GM23248 (cell line): ENCODE measurements around the gene TNRC6C.

Source experiments
- EZH2 ChIP-seq: fragments of 200-600 bp; sonication (generic); IDR thresholded peaks from 2 replicates; pipeline ENCODE4 v1.6.1; 2018; ENCODE audit warnings: antibody characterized with exemption, mild to moderate bottlenecking; ENCODE audit not compliant: insufficient read depth, poor library complexity, severe bottlenecking
- EZH2phosphoT487 ChIP-seq: fragments of 200-600 bp; sonication (generic); IDR thresholded peaks from 2 replicates; pipeline ENCODE4 v1.6.1; 2018; ENCODE audit warnings: antibody characterized with exemption, moderate library complexity, mild to moderate bottlenecking, low read depth; ENCODE audit not compliant: insufficient read depth

GRCh38 chr17:78114831-78115723, 156.6 kb downstream of the TNRC6C start:
- no peak for TF ChIP-seq EZH2
- no peak for TF ChIP-seq EZH2phosphoT487
